ENCODE results near the gene CRYL1.

The CRYL1 gene

DNA sequence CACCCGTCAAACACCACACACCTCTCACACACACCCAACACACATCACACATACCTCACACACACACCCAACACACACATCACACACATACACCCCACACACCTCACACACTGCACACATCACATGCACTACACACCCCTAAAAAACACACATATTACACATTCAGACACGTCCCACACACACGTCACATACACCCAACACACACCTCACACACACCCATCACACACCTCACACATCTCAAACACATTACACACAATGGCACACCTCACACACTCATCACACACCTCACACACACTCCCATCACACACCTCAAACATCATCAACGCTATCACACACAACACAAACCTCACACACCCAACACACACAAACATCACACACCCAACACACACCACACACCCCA, 133.1 kb downstream of the CRYL1 start:
- TF ChIP-seq CREB1 (IDR thresholded peaks at IDR 0.05; ENCODE audit: low read depth) (no peak), FOXM1 (IDR thresholded peaks at IDR 0.05; ENCODE audit: borderline replicate concordance, low read depth) (no peak), EP300 (IDR thresholded peaks at IDR 0.05; ENCODE audit: borderline replicate concordance) (no peak), YY1 (IDR thresholded peaks at IDR 0.05; ENCODE audit: low read depth) (no peak), TEAD4 (IDR thresholded peaks at IDR 0.05) (no peak), TAF1 (IDR thresholded peaks at IDR 0.05; ENCODE audit: low read depth) (no peak), NFIC (IDR thresholded peaks at IDR 0.05) (no peak), TCF12 (IDR thresholded peaks at IDR 0.05; ENCODE audit: low read depth) (no peak), ZBTB7A (IDR thresholded peaks at IDR 0.05; ENCODE audit: low read depth) (no peak), RAD21 (IDR thresholded peaks at IDR 0.05; ENCODE audit: low read depth) (no peak), CEBPB (IDR thresholded peaks at IDR 0.05) (no peak), EGR1 (IDR thresholded peaks at IDR 0.05) (no peak)
- TF ChIP-seq, protein P1, sequence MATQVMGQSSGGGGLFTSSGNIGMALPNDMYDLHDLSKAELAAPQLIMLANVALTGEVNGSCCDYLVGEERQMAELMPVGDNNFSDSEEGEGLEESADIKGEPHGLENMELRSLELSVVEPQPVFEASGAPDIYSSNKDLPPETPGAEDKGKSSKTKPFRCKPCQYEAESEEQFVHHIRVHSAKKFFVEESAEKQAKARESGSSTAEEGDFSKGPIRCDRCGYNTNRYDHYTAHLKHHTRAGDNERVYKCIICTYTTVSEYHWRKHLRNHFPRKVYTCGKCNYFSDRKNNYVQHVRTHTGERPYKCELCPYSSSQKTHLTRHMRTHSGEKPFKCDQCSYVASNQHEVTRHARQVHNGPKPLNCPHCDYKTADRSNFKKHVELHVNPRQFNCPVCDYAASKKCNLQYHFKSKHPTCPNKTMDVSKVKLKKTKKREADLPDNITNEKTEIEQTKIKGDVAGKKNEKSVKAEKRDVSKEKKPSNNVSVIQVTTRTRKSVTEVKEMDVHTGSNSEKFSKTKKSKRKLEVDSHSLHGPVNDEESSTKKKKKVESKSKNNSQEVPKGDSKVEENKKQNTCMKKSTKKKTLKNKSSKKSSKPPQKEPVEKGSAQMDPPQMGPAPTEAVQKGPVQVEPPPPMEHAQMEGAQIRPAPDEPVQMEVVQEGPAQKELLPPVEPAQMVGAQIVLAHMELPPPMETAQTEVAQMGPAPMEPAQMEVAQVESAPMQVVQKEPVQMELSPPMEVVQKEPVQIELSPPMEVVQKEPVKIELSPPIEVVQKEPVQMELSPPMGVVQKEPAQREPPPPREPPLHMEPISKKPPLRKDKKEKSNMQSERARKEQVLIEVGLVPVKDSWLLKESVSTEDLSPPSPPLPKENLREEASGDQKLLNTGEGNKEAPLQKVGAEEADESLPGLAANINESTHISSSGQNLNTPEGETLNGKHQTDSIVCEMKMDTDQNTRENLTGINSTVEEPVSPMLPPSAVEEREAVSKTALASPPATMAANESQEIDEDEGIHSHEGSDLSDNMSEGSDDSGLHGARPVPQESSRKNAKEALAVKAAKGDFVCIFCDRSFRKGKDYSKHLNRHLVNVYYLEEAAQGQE (IDR thresholded peaks at IDR 0.05; ENCODE audit: low read depth), result no peak
- TF ChIP-seq, protein P2, sequence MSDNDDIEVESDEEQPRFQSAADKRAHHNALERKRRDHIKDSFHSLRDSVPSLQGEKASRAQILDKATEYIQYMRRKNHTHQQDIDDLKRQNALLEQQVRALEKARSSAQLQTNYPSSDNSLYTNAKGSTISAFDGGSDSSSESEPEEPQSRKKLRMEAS (IDR thresholded peaks at IDR 0.05), result no peak
- TF ChIP-seq, protein P3, sequence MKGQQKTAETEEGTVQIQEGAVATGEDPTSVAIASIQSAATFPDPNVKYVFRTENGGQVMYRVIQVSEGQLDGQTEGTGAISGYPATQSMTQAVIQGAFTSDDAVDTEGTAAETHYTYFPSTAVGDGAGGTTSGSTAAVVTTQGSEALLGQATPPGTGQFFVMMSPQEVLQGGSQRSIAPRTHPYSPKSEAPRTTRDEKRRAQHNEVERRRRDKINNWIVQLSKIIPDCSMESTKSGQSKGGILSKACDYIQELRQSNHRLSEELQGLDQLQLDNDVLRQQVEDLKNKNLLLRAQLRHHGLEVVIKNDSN (IDR thresholded peaks at IDR 0.05), result no peak

DNA sequence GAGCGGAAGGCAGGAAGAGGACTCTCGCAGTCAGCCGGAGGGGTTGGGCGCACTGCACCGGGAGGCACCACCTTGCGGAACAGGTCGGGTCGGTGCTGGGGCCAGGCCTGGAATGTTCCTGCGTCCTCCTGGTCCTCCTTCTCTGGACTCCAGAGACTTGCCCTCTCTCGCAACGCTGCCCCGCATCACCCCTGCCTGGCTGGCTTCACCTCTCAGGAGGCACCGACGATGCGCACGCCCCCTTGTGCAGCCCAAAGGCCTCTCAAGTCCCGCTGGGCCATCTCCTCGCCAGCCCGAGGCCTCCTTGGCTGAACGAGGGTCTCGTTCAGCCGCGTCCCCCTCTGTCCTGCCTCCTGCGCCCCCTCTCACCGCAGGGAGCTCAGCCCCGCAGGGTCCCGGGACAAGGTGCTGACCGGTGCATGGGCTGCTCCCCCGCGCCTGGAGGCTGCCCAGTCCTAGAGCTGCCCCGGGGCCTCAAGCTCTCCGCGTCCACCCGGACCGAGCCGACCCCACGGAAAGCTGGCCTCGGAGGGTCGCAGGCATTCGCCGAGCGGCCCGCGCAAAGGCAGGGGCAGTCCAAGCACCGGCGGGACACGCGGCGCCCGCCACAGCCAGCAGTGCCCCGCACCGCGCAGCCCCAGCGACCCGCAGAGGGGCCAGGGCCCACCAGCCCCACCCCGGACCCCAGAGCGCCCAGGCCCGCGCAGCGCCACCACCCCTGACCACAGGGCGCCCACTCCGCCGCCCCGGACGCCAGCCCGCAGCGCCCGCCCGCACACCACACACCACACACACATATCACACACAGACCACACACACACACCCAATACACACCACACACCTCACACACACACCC, 133.8 kb downstream of the CRYL1 start:
- TF ChIP-seq CREB1 (IDR thresholded peaks at IDR 0.05; ENCODE audit: low read depth), result no peak
- TF ChIP-seq EGR1 (IDR thresholded peaks at IDR 0.05), result no peak
- TF ChIP-seq ZBTB7A (IDR thresholded peaks at IDR 0.05; ENCODE audit: low read depth), result no peak
- no peak for TF ChIP-seq TAF1 (IDR thresholded peaks at IDR 0.05; ENCODE audit: low read depth)
- peak; percentile 61 for TF ChIP-seq TEAD4 (IDR thresholded peaks at IDR 0.05)
- TF ChIP-seq FOXM1 (IDR thresholded peaks at IDR 0.05; ENCODE audit: borderline replicate concordance, low read depth), result no peak
- TF ChIP-seq NFIC (IDR thresholded peaks at IDR 0.05), result no peak
- TF ChIP-seq, protein P2 (IDR thresholded peaks at IDR 0.05), result 0 out of 2 replicates have a peak, but pooled peaks have one; percentile 29

DNA sequence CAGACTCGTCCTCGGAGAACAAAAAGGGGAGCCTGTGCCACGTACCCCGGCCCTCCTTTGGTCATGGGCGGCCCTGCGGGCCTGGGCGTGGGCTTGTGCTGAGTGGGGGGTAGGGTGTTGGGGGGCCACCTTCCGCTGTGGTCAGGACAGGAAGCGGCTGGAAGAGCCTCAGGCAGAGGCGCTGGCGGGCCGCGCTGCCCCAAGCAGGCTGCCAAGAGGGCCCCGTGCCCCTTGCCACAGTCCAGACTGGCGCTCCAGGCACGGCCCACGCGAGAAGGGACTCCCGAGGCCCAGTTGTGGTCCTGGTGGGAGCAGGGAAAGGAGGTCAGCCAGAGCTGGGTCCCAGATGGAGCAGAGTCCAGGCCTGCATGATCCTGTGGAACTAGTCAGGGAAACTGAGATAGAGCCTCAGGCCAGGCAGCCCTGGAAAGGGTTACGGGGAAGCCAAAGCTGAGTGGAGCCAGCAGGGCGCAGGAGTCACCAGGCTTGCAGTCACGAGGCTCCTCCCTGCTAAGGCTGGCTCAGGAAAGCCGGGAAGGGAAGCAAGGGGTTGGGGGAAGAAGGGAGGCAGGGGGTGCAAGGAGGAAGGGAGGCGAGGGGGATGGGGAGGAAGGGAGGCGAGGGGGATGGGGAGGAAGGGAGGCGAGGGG, 135.0 kb downstream of the CRYL1 start:
- TF ChIP-seq TEAD4 (IDR thresholded peaks at IDR 0.05), result no peak
- TF ChIP-seq NFIC (IDR thresholded peaks at IDR 0.05), result no peak
- TF ChIP-seq EP300 (IDR thresholded peaks at IDR 0.05; ENCODE audit: borderline replicate concordance), result no peak

DNA sequence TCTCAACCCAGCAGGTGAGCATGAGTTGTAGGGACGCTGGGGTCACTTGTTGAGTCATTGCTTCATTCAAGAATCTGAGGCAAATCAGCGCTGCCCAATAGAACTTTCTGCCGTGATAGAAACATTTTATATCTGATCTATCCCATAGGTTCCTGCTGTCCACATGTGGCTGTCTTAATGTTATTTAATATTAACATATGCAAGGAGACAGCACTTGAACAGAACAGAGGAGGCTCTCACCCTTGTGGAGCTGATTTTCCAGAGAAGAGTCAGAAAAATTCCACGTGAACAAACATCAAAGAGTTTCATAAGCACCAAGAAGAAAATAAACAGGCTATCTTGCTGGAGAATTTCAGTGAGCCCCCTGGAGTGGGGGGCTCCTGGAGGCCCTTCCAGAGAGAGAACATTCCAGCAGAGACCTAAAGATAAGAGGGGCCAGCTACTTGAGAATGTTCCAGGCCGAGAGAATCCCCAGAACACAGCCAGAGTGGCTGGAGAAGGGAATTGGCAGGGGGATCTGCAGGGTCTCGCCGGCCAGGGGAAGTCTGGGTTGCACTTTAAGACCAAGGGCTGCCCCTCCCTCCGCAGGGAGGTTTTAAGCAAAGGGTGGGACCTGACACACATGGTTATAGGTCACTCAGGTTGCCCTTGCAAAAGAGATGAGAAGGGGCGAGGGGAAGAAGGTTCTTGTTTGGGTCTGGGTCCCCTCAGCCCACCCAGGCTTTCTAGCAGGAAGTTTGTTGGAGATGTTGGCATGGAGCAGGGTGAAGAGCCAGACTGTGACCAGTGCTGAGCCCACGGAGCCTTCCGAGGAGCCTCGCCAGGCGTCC, 135.7 kb downstream of the CRYL1 start:
- TF ChIP-seq, protein P3 (IDR thresholded peaks at IDR 0.05), result no peak
- TF ChIP-seq, protein P2 (IDR thresholded peaks at IDR 0.05), result no peak
- TF ChIP-seq CEBPB (IDR thresholded peaks at IDR 0.05), result no peak
- no peak for TF ChIP-seq FOXM1 (IDR thresholded peaks at IDR 0.05; ENCODE audit: borderline replicate concordance, low read depth)
- TF ChIP-seq YY1 (IDR thresholded peaks at IDR 0.05; ENCODE audit: low read depth), result no peak
- TF ChIP-seq EP300 (IDR thresholded peaks at IDR 0.05; ENCODE audit: borderline replicate concordance), result no peak
- no peak for TF ChIP-seq RAD21 (IDR thresholded peaks at IDR 0.05; ENCODE audit: low read depth)

DNA sequence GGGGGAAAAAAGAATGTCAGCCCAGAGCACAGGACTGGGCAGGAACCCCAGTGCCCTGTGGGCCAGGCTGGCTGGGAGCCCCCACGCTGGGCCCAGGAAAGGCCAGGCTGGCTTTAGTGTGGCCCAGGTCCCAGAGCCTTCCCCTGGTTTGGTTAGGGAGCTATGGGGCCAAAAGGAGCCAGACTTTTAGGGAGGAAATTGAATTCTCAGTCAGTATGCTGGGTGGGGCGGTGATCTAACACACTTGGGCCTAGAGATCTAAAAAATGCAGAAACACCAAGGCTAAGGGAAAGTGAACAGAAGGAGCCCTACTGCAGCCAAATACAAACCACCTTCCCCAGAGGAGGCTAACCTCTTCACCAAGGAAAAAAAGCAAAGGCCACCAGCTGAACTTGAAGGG, 137.5 kb downstream of the CRYL1 start:
- TF ChIP-seq ZBTB7A (IDR thresholded peaks at IDR 0.05; ENCODE audit: low read depth) (no peak), EGR1 (IDR thresholded peaks at IDR 0.05) (no peak), TAF1 (IDR thresholded peaks at IDR 0.05; ENCODE audit: low read depth) (no peak), RAD21 (IDR thresholded peaks at IDR 0.05; ENCODE audit: low read depth) (no peak), YY1 (IDR thresholded peaks at IDR 0.05; ENCODE audit: low read depth) (no peak), TEAD4 (IDR thresholded peaks at IDR 0.05) (no peak), NFIC (IDR thresholded peaks at IDR 0.05) (no peak), EP300 (IDR thresholded peaks at IDR 0.05; ENCODE audit: borderline replicate concordance) (no peak)
- TF ChIP-seq, protein P2 (IDR thresholded peaks at IDR 0.05), result no peak
- TF ChIP-seq, protein P3 (IDR thresholded peaks at IDR 0.05), result no peak
